Liver (tissue), 9 donors: ENCODE measurements around the gene CBLL2. TPM values are rescaled to one million over a fixed set of nuclear protein-coding genes. Genes with fewer than 3 reads are reported as not detected.

ENCODE experiments used
- DNase-seq: peaks from one replicate; pipeline ENCODE4 v3.0.0-alpha.2; 2017; ENCODE audit warnings: low spot score
- H3K27ac ChIP-seq, 2 donors: one replicate each; pipeline ENCODE4 v1.7.0; 2013; ENCODE audit warnings: inconsistent platforms in 2 of 2, low read length in 2 of 2, control low read depth in 1 of 2, low read depth in 1 of 2, mild to moderate bottlenecking in 1 of 2
- H3K27me3 ChIP-seq, 4 donors: one replicate each; pipeline versions ENCODE4 v1.6.1 to v1.7.0; 2013; ENCODE audit warnings: low read length in 3 of 4, inconsistent platforms in 1 of 4, mild to moderate bottlenecking in 1 of 4, moderate library complexity in 1 of 4; ENCODE audit not compliant: control insufficient read depth in 4 of 4, insufficient read depth in 4 of 4
- H3K36me3 ChIP-seq, 4 donors: one replicate each; pipeline versions ENCODE4 v1.6.1 to v1.7.0; 2013; ENCODE audit warnings: low read length in 3 of 4, mild to moderate bottlenecking in 3 of 4, low read depth in 1 of 4, moderate library complexity in 1 of 4; ENCODE audit not compliant: control insufficient read depth in 4 of 4, insufficient read depth in 3 of 4
- H3K4me1 ChIP-seq, 4 donors: one replicate each; pipeline versions ENCODE4 v1.6.1 to v1.7.0; 2013; ENCODE audit warnings: low read length in 3 of 4, mild to moderate bottlenecking in 3 of 4, moderate library complexity in 1 of 4; ENCODE audit not compliant: control insufficient read depth in 4 of 4, insufficient read depth in 4 of 4
- H3K4me3 ChIP-seq, 3 donors: one replicate each; pipeline versions ENCODE4 v1.6.1 to v1.7.0; 2013; ENCODE audit warnings: low read length in 3 of 3, control low read depth in 1 of 3, low read depth in 1 of 3, mild to moderate bottlenecking in 1 of 3
- H3K9ac ChIP-seq, 2 donors: one replicate each; pipeline ENCODE4 v1.7.0; 2013; ENCODE audit warnings: low read length in 2 of 2, mild to moderate bottlenecking in 2 of 2, moderate library complexity in 2 of 2, control low read depth in 1 of 2, low read depth in 1 of 2
- H3K9me3 ChIP-seq, 4 donors: one replicate each; pipeline versions ENCODE4 v1.6.1 to v1.7.0; 2013; ENCODE audit warnings: low read length in 3 of 4; ENCODE audit not compliant: control insufficient read depth in 4 of 4
- ATF3 ChIP-seq: IDR thresholded peaks from 2 replicates; pipeline ENCODE4 v1.6.1; 2016; ENCODE audit warnings: antibody characterized with exemption
- CTCF ChIP-seq: fragments of 150-350 bp; IDR thresholded peaks from 2 replicates; pipeline ENCODE4 v1.5.1; 2017; ENCODE audit warnings: improper control_type of control experiment, low read depth, low read length; ENCODE audit not compliant: missing input control
- EGR1 ChIP-seq, 2 donors: IDR thresholded peaks; 2 replicates each; pipeline ENCODE4 v1.6.1; 2016 to 2018; ENCODE audit warnings: antibody characterized with exemption in 2 of 2, low read depth in 2 of 2
- GABPA ChIP-seq, 2 donors: IDR thresholded peaks in 1 of 2; conservative IDR thresholded peaks in 1 of 2; 2 replicates each; pipeline ENCODE4 v1.6.1; 2016; ENCODE audit warnings: antibody characterized with exemption in 2 of 2, mild to moderate bottlenecking in 1 of 2, moderate library complexity in 1 of 2
- HNF4G ChIP-seq: IDR thresholded peaks from 2 replicates; pipeline ENCODE4 v1.6.1; 2016; ENCODE audit warnings: antibody characterized with exemption
- JUND ChIP-seq, 2 donors: IDR thresholded peaks; 2 replicates each; pipeline ENCODE4 v1.6.1; 2016; ENCODE audit warnings: antibody characterized with exemption in 2 of 2
- MAX ChIP-seq: IDR thresholded peaks from 2 replicates; pipeline ENCODE4 v1.6.1; 2016; ENCODE audit warnings: antibody characterized with exemption
- RAD21 ChIP-seq, 2 donors: IDR thresholded peaks; 2 replicates each; pipeline ENCODE4 v1.6.1; 2016; ENCODE audit warnings: antibody characterized with exemption in 2 of 2, mild to moderate bottlenecking in 2 of 2
- RXRA ChIP-seq, 2 donors: IDR thresholded peaks; 2 replicates each; pipeline ENCODE4 v1.6.1; 2017 to 2018; ENCODE audit warnings: antibody characterized with exemption in 2 of 2, mild to moderate bottlenecking in 1 of 2
- SP1 ChIP-seq: IDR thresholded peaks from 2 replicates; pipeline ENCODE4 v1.6.1; 2018; ENCODE audit warnings: antibody characterized with exemption, mild to moderate bottlenecking
- TAF1 ChIP-seq: conservative IDR thresholded peaks from 2 replicates; pipeline ENCODE4 v1.6.1; 2016; ENCODE audit warnings: antibody characterized with exemption, mild to moderate bottlenecking
- ZBTB33 ChIP-seq: IDR thresholded peaks from 2 replicates; pipeline ENCODE4 v1.6.1; 2016; ENCODE audit warnings: antibody characterized with exemption
- WGBS: extraction: QIAGEN DNeasy Blood & Tissue Kit; methylation state at CpG from one replicate; pipeline ENCODE4 v1.1.7; 2013; 5-methylcytosine and 5-hydroxymethylcytosine counted together
- polyA plus RNA-seq, 2 donors: library from polyadenylated mRNA; stranded (reverse) in 1 of 2; unstranded in 1 of 2; fragments of 200-250 nt in 1 of 2; fragments of >200 nt in 1 of 2; fragmentation: Nextera tagmentation in 1 of 2; extraction: Ambion mirVana in 1 of 2; gene quantifications; one replicate each; pipeline versions ENCODE4 v1.2.1 to v1.2.3, GENCODE V29; 2013 to 2015
- total RNA-seq, 2 donors: library from RNA; depleted of rRNA; stranded (reverse); fragments of >200 nt; gene quantifications; one replicate each; pipeline ENCODE4 v1.2.3, GENCODE V29; 2014
- donor health status: healthy.
- donor health status: healthy.
- donor health status: healthy.
- donor health status: healthy.
- donor health status: healthy.

The CBLL2 gene
- total and polyA plus RNA-seq, 4 donors = not detected

GRCh38 chrX:22313766-22314165 lies 41.1 kb downstream of the CBLL2 start:
- no peak overlapping the region for H3K9ac ChIP-seq
- no peaks in the 10 kb centered on the region for H3K27me3 ChIP-seq
- TF ChIP-seq RAD21 (IDR thresholded peaks at IDR 0.05) = no peak
- TF ChIP-seq MAX = no peak
- DNase-seq = no peak
- no peaks in the 10 kb centered on the region for H3K36me3 ChIP-seq
- H3K4me3 ChIP-seq = no peak overlapping the region
- no peaks in the 10 kb centered on the region for H3K4me1 ChIP-seq
- H3K9me3 ChIP-seq = no peaks in the 10 kb centered on the region
- H3K27ac ChIP-seq = no peak overlapping the region
- 75% methylated on average over 3 of the region's 3 CpGs for WGBS

GRCh38 chrX:22314211-22314610 lies 41.5 kb downstream of the CBLL2 start:
- TF ChIP-seq GABPA (IDR thresholded peaks at IDR 0.05 in 1 of 2, conservative IDR thresholded peaks at IDR 0.05 in 1 of 2) (no peak), TAF1 (no peak), RXRA (IDR thresholded peaks at IDR 0.05) (no peak), EGR1 (IDR thresholded peaks at IDR 0.05; ENCODE audit: low read depth in 2 of 2) (no peak), MAX (no peak), HNF4G (no peak), SP1 (no peak)
- no peak overlapping the region for H3K9ac ChIP-seq

GRCh38 chrX:22314692-22315091 lies 42.0 kb downstream of the CBLL2 start:
- Histone ChIP-seq H3K27me3 (no peaks in the 10 kb centered on the region), H3K9me3 (no peaks in the 10 kb centered on the region), H3K9ac (no peak overlapping the region), H3K27ac (no peak overlapping the region), H3K4me1 (no peaks in the 10 kb centered on the region), H3K4me3 (no peak overlapping the region), H3K36me3 (no peaks in the 10 kb centered on the region)
- no peak for TF ChIP-seq RXRA (IDR thresholded peaks at IDR 0.05)
- TF ChIP-seq ZBTB33 = no peak
- TF ChIP-seq RAD21 (IDR thresholded peaks at IDR 0.05) = no peak
- no peak for TF ChIP-seq JUND (IDR thresholded peaks at IDR 0.05)
- no peak for TF ChIP-seq CTCF
- no peak for TF ChIP-seq MAX
- no peak for TF ChIP-seq ATF3
- WGBS = 30% methylated on average over 2 of the region's 2 CpGs
- DNase-seq = no peak

More at GRCh38 chrX:22314211-22314610, 41.5 kb downstream of the CBLL2 start:
- Histone ChIP-seq H3K9me3 (no peaks in the 10 kb centered on the region), H3K4me3 (no peak overlapping the region), H3K27ac (no peak overlapping the region), H3K36me3 (no peaks in the 10 kb centered on the region), H3K27me3 (no peaks in the 10 kb centered on the region), H3K4me1 (no peaks in the 10 kb centered on the region)
- no peak for DNase-seq
- 70% methylated on average over 5 of the region's 5 CpGs for WGBS
